GM19193 (cell line): ENCODE data around the gene HLCS.

Experiments
- POLR2A ChIP-seq: IDR thresholded peaks from 4 replicates; pipeline ENCODE4 v1.6.1; 2011; ENCODE audit not compliant: insufficient read depth, insufficient read length; ENCODE audit errors: extremely low read depth

The HLCS gene

GRCh38 chr21:36988536-36988935 lies 22.1 kb upstream of the HLCS start:
- no peak for TF ChIP-seq POLR2A

- TF ChIP-seq POLR2A: no peak
Observed at GRCh38 chr21:36987845-36988244, 21.4 kb upstream of the HLCS start.

- no peak for TF ChIP-seq POLR2A
Observed at GRCh38 chr21:36985751-36986594, 19.5 kb upstream of the HLCS start.

GRCh38 chr21:36981977-36982700 lies 15.7 kb upstream of the HLCS start:
- TF ChIP-seq POLR2A: no peak

GRCh38 chr21:36981049-36981391 lies 14.6 kb upstream of the HLCS start:
- TF ChIP-seq POLR2A: no peak

GRCh38 chr21:36980280-36981048 lies 14.0 kb upstream of the HLCS start:
- TF ChIP-seq POLR2A: no peak

- no peak for TF ChIP-seq POLR2A
Observed at GRCh38 chr21:36976882-36977651, 10.6 kb upstream of the HLCS start.

- no peak for TF ChIP-seq POLR2A
Observed at GRCh38 chr21:36976228-36976861, 9.9 kb upstream of the HLCS start.

- TF ChIP-seq POLR2A: no peak
Observed at GRCh38 chr21:36974851-36975192, 8.4 kb upstream of the HLCS start.

GRCh38 chr21:36973986-36974850 lies 7.7 kb upstream of the HLCS start:
- TF ChIP-seq POLR2A: no peak

GRCh38 chr21:36968976-36969375 lies 2.5 kb upstream of the HLCS start:
- TF ChIP-seq POLR2A: no peak

- TF ChIP-seq POLR2A: no peak
Observed at GRCh38 chr21:36968414-36968813, 1.9 kb upstream of the HLCS start.
